Activated naive CD8-positive, alpha-beta T cell treated with anti-CD3 and anti-CD28 coated beads, Interleukin-2, amount 50 U/mL, for 24 hours (primary cell): ENCODE measurements around the gene MAPK9.

Experiments used
- ATAC-seq: fragments of 150-1000 bp; cut with Tn5 transposase; one replicate; pipeline ENCODE4 v1.10.0; 2021
- DNase-seq: peaks from one replicate; pipeline ENCODE4 v3.0.0; 2021
- H3K27ac Mint-ChIP-seq: one replicate; pipeline ENCODE4 v1.8.0; 2021; ENCODE audit warnings: mild to moderate bottlenecking, mixed read lengths
- H3K27me3 Mint-ChIP-seq: one replicate; pipeline ENCODE4 v1.8.0; 2021; ENCODE audit warnings: mixed read lengths
- H3K36me3 Mint-ChIP-seq: one replicate; pipeline ENCODE4 v1.8.0; 2021; ENCODE audit warnings: low read depth, mixed read lengths
- H3K4me1 Mint-ChIP-seq: one replicate; pipeline ENCODE4 v1.8.0; 2021; ENCODE audit warnings: mixed read lengths
- H3K4me3 Mint-ChIP-seq: one replicate; pipeline ENCODE4 v1.8.0; 2021; ENCODE audit warnings: mild to moderate bottlenecking, moderate library complexity, mixed read lengths
- H3K9me3 Mint-ChIP-seq: one replicate; pipeline ENCODE4 v1.8.0; 2021; ENCODE audit warnings: mixed read lengths

Gene MAPK9

GRCh38 chr5:180201051-180201987 lies 90.6 kb downstream of the MAPK9 start:
- H3K4me1 Mint-ChIP-seq = no peaks in the 10 kb centered on the region
- ATAC-seq (no peak), DNase-seq (peak; percentile 16)

GRCh38 chr5:180199390-180199789 lies 92.5 kb downstream of the MAPK9 start:
- DNase-seq = no peak
- Mint-ChIP-seq H3K27me3 (peaks cover 3% of the 10 kb centered on the region), H3K36me3 (no peaks in the 10 kb centered on the region), H3K4me3 (no peak overlapping the region), H3K27ac (no peak overlapping the region), H3K9me3 (no peaks in the 10 kb centered on the region), H3K4me1 (no peaks in the 10 kb centered on the region)
- no peak for ATAC-seq

More at GRCh38 chr5:180201051-180201987, 90.6 kb downstream of the MAPK9 start:
- Mint-ChIP-seq H3K27ac (no peak overlapping the region), H3K27me3 (peaks cover 6% of the 10 kb centered on the region), H3K36me3 (no peaks in the 10 kb centered on the region), H3K9me3 (no peaks in the 10 kb centered on the region), H3K4me3 (no peak overlapping the region)

- no peaks in the 10 kb centered on the region for H3K4me1 Mint-ChIP-seq
- peaks cover 3% of the 10 kb centered on the region for H3K27me3 Mint-ChIP-seq
- H3K27ac Mint-ChIP-seq = no peak overlapping the region
- DNase-seq (no peak), ATAC-seq (no peak)
- no peak overlapping the region for H3K4me3 Mint-ChIP-seq
- H3K36me3 Mint-ChIP-seq = no peaks in the 10 kb centered on the region
- no peaks in the 10 kb centered on the region for H3K9me3 Mint-ChIP-seq
Measured at GRCh38 chr5:180198208-180198607, 93.7 kb downstream of the MAPK9 start.

- Mint-ChIP-seq H3K4me3 (no peak overlapping the region), H3K27me3 (no peaks in the 10 kb centered on the region), H3K36me3 (no peaks in the 10 kb centered on the region), H3K4me1 (no peaks in the 10 kb centered on the region), H3K9me3 (no peaks in the 10 kb centered on the region), H3K27ac (no peak overlapping the region)
- DNase-seq (no peak), ATAC-seq (no peak)
Measured at GRCh38 chr5:180197016-180197702, 94.7 kb downstream of the MAPK9 start.

GRCh38 chr5:180194410-180195345 lies 97.2 kb downstream of the MAPK9 start:
- H3K4me3 Mint-ChIP-seq = no peak overlapping the region
- no peaks in the 10 kb centered on the region for H3K36me3 Mint-ChIP-seq
- no peaks in the 10 kb centered on the region for H3K4me1 Mint-ChIP-seq
- H3K27ac Mint-ChIP-seq = no peak overlapping the region
- H3K9me3 Mint-ChIP-seq = no peaks in the 10 kb centered on the region
- no peaks in the 10 kb centered on the region for H3K27me3 Mint-ChIP-seq
- ATAC-seq = no peak
- no peak for DNase-seq

- ATAC-seq (no peak), DNase-seq (no peak)
- no peaks in the 10 kb centered on the region for H3K4me1 Mint-ChIP-seq
- H3K27me3 Mint-ChIP-seq = peaks cover 2% of the 10 kb centered on the region
- no peak overlapping the region for H3K27ac Mint-ChIP-seq
- H3K4me3 Mint-ChIP-seq = no peak overlapping the region
- H3K36me3 Mint-ChIP-seq = peaks cover 2% of the 10 kb centered on the region
- no peaks in the 10 kb centered on the region for H3K9me3 Mint-ChIP-seq
Measured at GRCh38 chr5:180193749-180194375, 98.0 kb downstream of the MAPK9 start.

GRCh38 chr5:180191716-180192115 lies 100.2 kb downstream of the MAPK9 start:
- no peak overlapping the region for H3K27ac Mint-ChIP-seq
- DNase-seq (no peak), ATAC-seq (no peak)
- peaks cover 2% of the 10 kb centered on the region for H3K27me3 Mint-ChIP-seq
- H3K36me3 Mint-ChIP-seq = peaks cover 2% of the 10 kb centered on the region
- no peak overlapping the region for H3K4me3 Mint-ChIP-seq
- no peaks in the 10 kb centered on the region for H3K4me1 Mint-ChIP-seq
- H3K9me3 Mint-ChIP-seq = peaks cover 4% of the 10 kb centered on the region

- H3K4me1 Mint-ChIP-seq = no peaks in the 10 kb centered on the region
- no peak overlapping the region for H3K27ac Mint-ChIP-seq
- H3K9me3 Mint-ChIP-seq = peaks cover 11% of the 10 kb centered on the region
- ATAC-seq (no peak), DNase-seq (no peak)
- H3K27me3 Mint-ChIP-seq = peaks cover 3% of the 10 kb centered on the region
- peaks cover 2% of the 10 kb centered on the region for H3K36me3 Mint-ChIP-seq
- no peak overlapping the region for H3K4me3 Mint-ChIP-seq
Measured at GRCh38 chr5:180187767-180188166, 104.1 kb downstream of the MAPK9 start.
